ENCODE measurements around the gene AVPI1.

DNA sequence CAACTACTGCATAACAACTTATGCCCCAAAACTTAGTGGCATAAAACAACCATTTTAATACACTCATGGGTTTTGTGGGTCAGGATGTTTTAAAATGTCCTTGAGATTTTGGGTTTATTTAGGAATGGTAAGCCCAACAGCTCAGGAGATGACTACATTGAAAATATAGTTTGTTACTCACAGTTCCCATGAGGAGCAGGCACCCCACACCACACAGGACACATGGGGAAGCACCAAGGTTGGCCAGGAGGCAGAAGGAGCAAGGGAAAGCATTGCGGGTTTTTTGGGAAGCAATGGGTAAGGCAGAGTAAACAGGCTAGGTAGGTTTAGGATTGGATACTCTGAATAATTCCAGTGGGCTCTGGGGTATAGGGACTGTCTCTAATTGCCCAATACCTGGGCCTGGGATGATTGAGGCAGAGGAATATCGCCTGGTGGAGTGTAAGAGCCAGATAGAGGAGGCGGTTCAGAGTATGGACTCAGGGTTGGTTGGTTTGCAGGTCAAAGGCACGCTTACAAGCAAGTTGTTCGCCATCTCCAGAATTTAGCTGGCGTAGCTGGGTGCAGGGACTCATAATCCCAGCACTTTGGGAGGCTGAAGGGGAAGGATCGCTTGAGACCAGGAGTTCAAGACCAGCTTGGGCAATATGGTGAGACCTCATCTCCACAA is 16.5 kb upstream of the AVPI1 start:
- TF ChIP-seq POLR2A (IDR thresholded peaks at IDR 0.05; ENCODE audit: low read depth, low read length), result no peak
- no peak for TF ChIP-seq JUN (IDR thresholded peaks at IDR 0.05; ENCODE audit: borderline replicate concordance, insufficient read depth, insufficient read length, low read depth)
- TF ChIP-seq POLR2AphosphoS5 (IDR thresholded peaks at IDR 0.05; ENCODE audit: insufficient read depth, low read depth, low read length), result no peak
- no peak for TF ChIP-seq CTCF (IDR thresholded peaks at IDR 0.05; ENCODE audit: extremely low read depth in 1 of 2, insufficient read depth in 1 of 2, low read depth in 1 of 2, low read length in 2 of 2)
- no peak for TF ChIP-seq MYC (IDR thresholded peaks at IDR 0.05; ENCODE audit: low read depth, low read length)
- no peak for TF ChIP-seq FOS (IDR thresholded peaks at IDR 0.05; ENCODE audit: borderline replicate concordance, insufficient read depth, low read length)

Measured in endothelial cell of umbilical vein (primary cell).